T-helper 1 cell treated with Interleukin-12 subunit alpha and Interleukin-12 subunit beta and Interleukin-4 antibody, amounts not matched to agents 30 ng/mL and 1 ng/mL, for 36 hours (primary cell): ENCODE results near the gene PRSS2. TPM values are rescaled to one million over a fixed set of nuclear protein-coding genes. Genes with fewer than 3 reads are reported as not detected.
"Not testable (repeated sequence)": the region's sequence is repeated elsewhere in the genome, so short reads cannot be mapped to it uniquely, and the experiment has no call there.

ENCODE experiments used
- intact Hi-C: fragments of 100-400 bp; cut with micrococcal nuclease; formaldehyde crosslinking; loops from one replicate; pipeline ENCODE4 v1.15.1; 2024
- total RNA-seq: library from RNA; stranded (reverse); gene quantifications from 2 replicates; pipeline ENCODE4 v1.2.3, GENCODE V29; 2022

The PRSS2 gene
- 0.37 TPM in 1 of 2 replicates, not detected in the other for total RNA-seq

GRCh38 chr7:142770661-142771352 is at the start of gene PRSS2:
PRSS2 (plus strand) TSS chr7:142770970; CDS start chr7:142770983, 13 bp downstream.
- intact Hi-C loops: no loop called here

- intact Hi-C loops: no loop called here
Observed at GRCh38 chr7:142720986-142721385, 49.8 kb upstream of the PRSS2 start.

- intact Hi-C loops: no loop called here
Observed at GRCh38 chr7:142722248-142722794, 48.4 kb upstream of the PRSS2 start.

- intact Hi-C loops: no loop called here
Observed at GRCh38 chr7:142733271-142733670, 37.5 kb upstream of the PRSS2 start.

- intact Hi-C loops: no loop called here
Observed at GRCh38 chr7:142739923-142740492, 30.8 kb upstream of the PRSS2 start.

- intact Hi-C loops: no loop called here
Observed at GRCh38 chr7:142740786-142741185, 30.0 kb upstream of the PRSS2 start.

GRCh38 chr7:142741932-142742331 is 28.8 kb upstream of the PRSS2 start:
- intact Hi-C loops: not testable (repeated sequence)

GRCh38 chr7:142745091-142745635 is 25.6 kb upstream of the PRSS2 start:
- intact Hi-C loops: no loop called here

GRCh38 chr7:142745745-142746144 is 25.0 kb upstream of the PRSS2 start:
- intact Hi-C loops: no loop called here

GRCh38 chr7:142746264-142746663 is 24.5 kb upstream of the PRSS2 start:
- intact Hi-C loops: no loop called here

- intact Hi-C loops: not testable (repeated sequence)
Observed at GRCh38 chr7:142748410-142748809, 22.4 kb upstream of the PRSS2 start.

- intact Hi-C loops: no loop called here
Observed at GRCh38 chr7:142749218-142749993, 21.4 kb upstream of the PRSS2 start, which contains the start of gene PRSS1. PRSS1 (plus strand) TSS chr7:142749472; CDS start chr7:142749485, 13 bp downstream.

GRCh38 chr7:142750321-142750938 is 20.3 kb upstream of the PRSS2 start:
- intact Hi-C loops: no loop called here

GRCh38 chr7:142751526-142752175 is 19.1 kb upstream of the PRSS2 start:
- intact Hi-C loops: not testable (repeated sequence)

- intact Hi-C loops: no loop called here
Observed at GRCh38 chr7:142752376-142753225, 18.2 kb upstream of the PRSS2 start.

GRCh38 chr7:142753366-142753765 is 17.4 kb upstream of the PRSS2 start:
- intact Hi-C loops: no loop called here

- intact Hi-C loops: not testable (repeated sequence)
Observed at GRCh38 chr7:142753925-142754491, 16.8 kb upstream of the PRSS2 start.

- intact Hi-C loops: no loop called here
Observed at GRCh38 chr7:142754681-142755575, 15.8 kb upstream of the PRSS2 start.
